Dermis blood vessel endothelial cell (primary cell): ENCODE results near the gene FHL1. TPM values are rescaled to one million over a fixed set of nuclear protein-coding genes. Genes with fewer than 3 reads are reported as not detected.

ENCODE experiments used
- DNase-seq: peaks from one replicate; pipeline ENCODE4 v3.0.0; 2010
- total RNA-seq: library from RNA; depleted of rRNA; stranded (reverse); fragments of >200 nt; gene quantifications from 2 replicates; pipeline ENCODE4 v1.2.3, GENCODE V29; 2014

Gene FHL1
- total RNA-seq, 1 donor from 2014 or later: 86.6 TPM

- peak; percentile 86 for DNase-seq
Measured at GRCh38 chrX:136259543-136259942, 112.2 kb downstream of the FHL1 start.

GRCh38 chrX:136260776-136261175 is 113.4 kb downstream of the FHL1 start:
- DNase-seq: peak; percentile 74

Other genes starting within 250 kb of the FHL1 start
- gene MMGT1, start 173.5 kb upstream of the FHL1 start, total RNA-seq: 5.8 and 13.0 TPM in 2 replicates
- gene SLC9A6, start 162.1 kb upstream of the FHL1 start, total RNA-seq: 18.4 and 19.3 TPM in 2 replicates
- gene MAP7D3, start 103.9 kb downstream of the FHL1 start, total RNA-seq: 17.2 and 24.6 TPM in 2 replicates
- under 0.01 TPM in 1 of 2 replicates, not detected in the other for gene ADGRG4, start 153.4 kb downstream of the FHL1 start, total RNA-seq